BE2C (cell line): Measurements from ENCODE around the gene PLA2G3.

Source experiments
- DNase-seq: peaks from one replicate; pipeline ENCODE4 v3.0.0-alpha.2; 2020
- H3K27me3 ChIP-seq: fragments of 250-450 bp; sonication (Bioruptor Pico); 2 replicates; pipeline ENCODE4 v1.5.1; 2020; ENCODE audit warnings: mild to moderate bottlenecking
- H3K36me3 ChIP-seq: fragments of 250-450 bp; sonication (Bioruptor Pico); 2 replicates; pipeline ENCODE4 v1.5.1; 2020; ENCODE audit warnings: mild to moderate bottlenecking
- H3K4me1 ChIP-seq: fragments of 250-450 bp; sonication (Bioruptor Pico); 2 replicates; pipeline ENCODE4 v1.5.1; 2020
- H3K4me3 ChIP-seq: 2 replicates; pipeline ENCODE4 v1.5.1; 2011; ENCODE audit warnings: low read depth, low read length
- H3K9me3 ChIP-seq: fragments of 250-450 bp; sonication (Bioruptor Pico); 2 replicates; pipeline ENCODE4 v1.5.1; 2020
- CTCF ChIP-seq: IDR thresholded peaks from 2 replicates; pipeline ENCODE4 v1.5.1; 2012; ENCODE audit warnings: mild to moderate bottlenecking, low read depth, low read length

The PLA2G3 gene

GRCh38 chr22:31103899-31104694 is 36.2 kb downstream of the PLA2G3 start:
- Histone ChIP-seq H3K27me3 (no peaks in the 10 kb centered on the region), H3K36me3 (no peaks in the 10 kb centered on the region), H3K4me1 (no peaks in the 10 kb centered on the region), H3K4me3 (no peak overlapping the region), H3K9me3 (no peaks in the 10 kb centered on the region)
- no peak for TF ChIP-seq CTCF
- no peak for DNase-seq

DNA sequence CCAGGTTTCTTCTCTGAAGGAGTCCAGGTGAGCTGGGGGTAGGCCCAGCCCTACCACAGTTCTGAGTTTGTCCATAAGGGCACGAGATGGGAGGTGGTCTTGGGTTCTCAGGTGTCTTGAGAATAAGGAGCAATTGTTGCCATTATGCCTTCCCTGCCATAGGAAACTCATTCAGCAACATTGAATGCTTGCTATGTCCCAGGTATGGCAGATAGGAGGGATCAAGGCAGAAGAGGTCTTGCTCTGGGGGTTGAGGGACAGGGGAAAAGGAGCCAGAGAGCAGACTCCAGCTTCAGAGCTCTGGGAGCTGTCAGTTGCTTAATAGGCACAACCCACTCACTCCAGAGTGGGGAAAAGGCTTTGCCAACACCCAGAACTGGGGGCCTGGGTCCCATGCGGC is 37.2 kb downstream of the PLA2G3 start:
- Histone ChIP-seq H3K27me3 (no peaks in the 10 kb centered on the region), H3K4me3 (no peak overlapping the region), H3K9me3 (no peaks in the 10 kb centered on the region), H3K4me1 (no peaks in the 10 kb centered on the region), H3K36me3 (no peaks in the 10 kb centered on the region)
- no peak for DNase-seq
- no peak for TF ChIP-seq CTCF

DNA sequence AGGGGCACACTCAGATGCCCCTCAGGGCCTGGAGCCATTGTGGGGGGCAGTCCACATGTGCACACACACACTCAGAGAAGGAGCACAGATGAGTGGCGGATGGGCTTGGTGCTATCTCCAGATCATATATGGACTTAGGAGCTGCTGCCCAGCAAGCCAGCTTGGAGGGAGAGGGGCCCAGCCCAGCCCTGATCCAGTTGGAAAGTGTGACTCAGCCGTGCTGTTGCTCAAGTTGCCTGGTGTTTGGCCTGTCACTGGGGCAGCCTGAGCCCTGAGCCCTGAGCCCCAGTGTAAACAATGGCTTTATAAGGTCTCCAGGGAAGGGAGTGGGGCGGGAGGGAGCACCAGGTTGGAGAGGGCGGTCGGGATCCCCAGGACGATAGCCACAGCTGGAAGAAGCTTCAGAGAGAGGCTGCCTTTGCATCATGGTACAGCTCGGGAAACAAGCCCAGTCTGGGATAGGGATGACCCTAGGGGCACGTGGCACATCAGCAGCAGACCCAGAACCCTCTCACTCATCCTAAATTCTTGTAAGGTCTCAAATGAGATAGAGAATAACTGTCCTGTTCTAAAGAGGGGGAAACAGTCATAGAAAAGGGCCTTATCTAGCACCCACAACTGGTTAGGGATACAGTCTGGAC is 37.7 kb downstream of the PLA2G3 start:
- Histone ChIP-seq H3K27me3 (no peaks in the 10 kb centered on the region), H3K9me3 (no peaks in the 10 kb centered on the region), H3K4me1 (no peaks in the 10 kb centered on the region), H3K4me3 (no peak overlapping the region), H3K36me3 (no peaks in the 10 kb centered on the region)
- DNase-seq: no peak
- TF ChIP-seq CTCF: no peak

- H3K27me3 ChIP-seq: no peaks in the 10 kb centered on the region
- H3K9me3 ChIP-seq: no peaks in the 10 kb centered on the region
- no peak for TF ChIP-seq CTCF
- DNase-seq: no peak
- no peak overlapping the region for H3K4me3 ChIP-seq
- H3K4me1 ChIP-seq: no peaks in the 10 kb centered on the region
- H3K36me3 ChIP-seq: no peaks in the 10 kb centered on the region
Observed at GRCh38 chr22:31100762-31101525, 39.4 kb downstream of the PLA2G3 start.

DNA sequence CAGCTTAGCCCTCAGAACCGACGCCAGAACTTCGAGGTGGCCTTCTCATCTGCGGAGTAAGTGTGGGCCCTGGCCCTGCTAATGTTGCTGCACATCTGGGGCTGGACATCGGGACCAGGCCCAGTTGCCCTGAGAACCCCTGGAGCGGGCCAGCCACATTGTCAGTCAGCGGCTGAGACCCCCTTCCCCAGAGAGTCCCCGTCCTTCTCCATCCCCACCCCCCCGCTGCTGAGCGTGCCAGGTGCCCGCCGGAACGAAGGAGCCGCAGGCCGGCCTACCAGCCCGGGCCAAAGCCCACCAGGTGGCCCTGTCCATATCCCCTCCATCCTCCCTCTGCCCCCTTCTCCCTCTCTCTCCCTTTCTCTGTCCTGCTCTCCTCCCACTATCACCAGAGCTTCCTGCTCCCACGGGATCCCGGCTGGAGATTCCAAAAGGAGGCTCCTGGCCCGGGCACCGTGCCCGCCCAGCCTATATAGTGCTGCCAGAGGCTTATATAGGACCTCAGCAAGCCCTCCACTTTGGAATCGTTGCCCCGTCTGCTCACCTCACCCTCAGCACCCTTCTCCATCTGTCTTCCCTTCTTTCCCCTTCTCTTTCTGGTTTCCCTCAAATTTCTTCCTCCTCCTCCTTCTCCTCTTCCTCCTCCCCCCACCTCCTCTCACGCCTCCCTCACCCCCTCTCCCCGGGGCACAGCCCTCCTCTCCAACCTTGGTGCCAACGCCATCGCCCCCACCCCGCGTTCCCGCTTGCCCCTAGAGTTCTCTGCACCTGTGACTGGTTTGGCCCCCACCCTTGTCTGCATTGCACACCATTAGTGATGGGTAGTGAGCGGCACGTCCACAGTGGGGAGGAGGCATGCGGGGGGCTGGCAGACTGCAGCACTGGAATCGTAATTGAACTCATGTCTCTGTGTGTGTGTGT is 40.2 kb downstream of the PLA2G3 start:
- H3K36me3 ChIP-seq: no peaks in the 10 kb centered on the region
- no peak overlapping the region for H3K4me3 ChIP-seq
- H3K27me3 ChIP-seq: no peaks in the 10 kb centered on the region
- H3K4me1 ChIP-seq: no peaks in the 10 kb centered on the region
- DNase-seq: no peak
- no peaks in the 10 kb centered on the region for H3K9me3 ChIP-seq
- no peak for TF ChIP-seq CTCF
